HepG2 (cell line): Measurements from ENCODE around the gene OR2W3. TPM values are rescaled to one million over a fixed set of nuclear protein-coding genes. Genes with fewer than 3 reads are reported as not detected.

ENCODE experiments used
- ATAC-seq: fragments of 200-7000 bp; cut with Tn5 transposase; 3 replicates; pipeline ENCODE4 v1.9.1; 2020; ENCODE audit warnings: mild to moderate bottlenecking, moderate library complexity
- BruUV-seq: library from RNA; stranded (reverse); fragments of 400-500 nt; replicated peaks from 2 replicates; lab custom pipeline; 2021; lab: Mats Ljungman, UMichigan
- CTCF ChIA-PET: fragments of 300-600 bp; formaldehyde crosslinking; extraction: SDS; loops from one replicate; lab custom pipeline; 2021; ENCODE audit warnings: low total read pairs, inconsistent platforms, low intra/inter-chr PET ratio; lab: Yijun Ruan, JAX
- POLR2A ChIA-PET: fragments of 350-600 bp; sonication (Branson Sonifier 250); formaldehyde crosslinking; loops from one replicate; lab custom pipeline; 2020; ENCODE audit warnings: antibody characterized with exemption, inconsistent platforms; lab: Yijun Ruan, JAX
- DNase-seq: peaks from one replicate; pipeline ENCODE4 v3.0.0-alpha.2; 2015; ENCODE audit warnings: low spot score
- FAIRE-seq: peaks from 3 replicates; lab custom pipeline; 2011; peaks lifted over from hg19 to GRCh38; lab: Jason Lieb, UNC
- H2AFZ ChIP-seq: one replicate; pipeline ENCODE4 v1.6.1; 2011; ENCODE audit warnings: low read length, inconsistent platforms
- H3K27ac ChIP-seq: fragments of 300-600 bp; 3 replicates; pipeline ENCODE4 v1.8.0; 2011; ENCODE audit warnings: mixed run types, mild to moderate bottlenecking, mixed read lengths, low read length, inconsistent platforms; ENCODE audit not compliant: insufficient read depth; ENCODE audit errors: extremely low read length
- H3K27me3 ChIP-seq, 2 experiments: fragments of 200-600 bp in 1 of 2; 2 replicates in 1 of 2; 3 replicates in 1 of 2; pipeline versions ENCODE4 v1.6.0 to v1.8.0; 2011; ENCODE audit warnings: low read length in 2 of 2, mild to moderate bottlenecking in 2 of 2, moderate library complexity in 2 of 2, inconsistent platforms in 1 of 2; ENCODE audit not compliant: insufficient read depth in 2 of 2, control insufficient read depth in 1 of 2
- H3K36me3 ChIP-seq, 2 experiments: fragments of 200-600 bp in 1 of 2; replicated peaks in 1 of 2; 2 replicates in 1 of 2; 3 replicates in 1 of 2; pipeline versions ENCODE4 v1.5.1 to v1.8.0; 2011; ENCODE audit warnings: low read length in 2 of 2, inconsistent platforms in 1 of 2; ENCODE audit not compliant: insufficient read depth in 2 of 2, control insufficient read depth in 1 of 2
- H3K4me1 ChIP-seq: 2 replicates; pipeline ENCODE4 v1.5.1; 2012; ENCODE audit warnings: low read length, inconsistent platforms; ENCODE audit not compliant: insufficient read depth
- H3K4me2 ChIP-seq: 2 replicates; pipeline ENCODE4 v1.6.0; 2011; ENCODE audit warnings: low read depth, low read length, inconsistent platforms
- H3K4me3 ChIP-seq, 3 experiments: fragments of 200-600 bp in 1 of 3; sonication (generic), shearing (Covaris generic) in 1 of 3; replicated peaks in 1 of 3; 2 replicates each; pipeline ENCODE4 v1.5.1; 2011 to 2016; ENCODE audit warnings: low read length in 3 of 3, inconsistent platforms in 2 of 3, low read depth in 2 of 3, mild to moderate bottlenecking in 2 of 3, control low read depth in 1 of 3, mixed read lengths in 1 of 3; ENCODE audit not compliant: insufficient read depth in 1 of 3
- H3K79me2 ChIP-seq: one replicate; pipeline ENCODE4 v1.6.1; 2011; ENCODE audit warnings: low read length, inconsistent platforms; ENCODE audit not compliant: insufficient read depth
- H3K9ac ChIP-seq: 2 replicates; pipeline ENCODE4 v1.6.0; 2011; ENCODE audit warnings: mild to moderate bottlenecking, low read depth, low read length, inconsistent platforms; ENCODE audit not compliant: insufficient read depth
- H3K9me3 ChIP-seq: 2 replicates; pipeline ENCODE4 v1.5.1; 2012; ENCODE audit warnings: mild to moderate bottlenecking, low read length
- H4K20me1 ChIP-seq: 2 replicates; pipeline ENCODE4 v1.6.0; 2011; ENCODE audit warnings: inconsistent platforms, mild to moderate bottlenecking, low read length, moderate library complexity; ENCODE audit not compliant: insufficient read depth
- ATF3 ChIP-seq: sonication (generic); formaldehyde crosslinking; IDR thresholded peaks from 2 replicates; pipeline ENCODE4 v1.4.0; 2020; ENCODE audit warnings: missing genetic modification reagents
- GABPB1 ChIP-seq: IDR thresholded peaks from 2 replicates; pipeline ENCODE4 v1.6.1; 2016; ENCODE audit warnings: mild to moderate bottlenecking, missing genetic modification reagents, moderate library complexity, missing compliant biosample characterization
- HDAC6 ChIP-seq: fragments of 200-600 bp; sonication (generic); IDR thresholded peaks from 2 replicates; pipeline ENCODE4 v1.7.0; 2017; ENCODE audit warnings: mild to moderate bottlenecking, antibody characterized with exemption, low read length, low read depth
- HIVEP1 ChIP-seq: sonication (generic); formaldehyde crosslinking; IDR thresholded peaks from 2 replicates; pipeline ENCODE4 v1.4.0; 2020; ENCODE audit warnings: mild to moderate bottlenecking, missing genetic modification reagents
- IKZF1 ChIP-seq: fragments of 450-650 bp; IDR thresholded peaks from 2 replicates; pipeline ENCODE4 v1.7.1; 2016
- IRF1 ChIP-seq: sonication (generic); formaldehyde crosslinking; IDR thresholded peaks from 2 replicates; pipeline ENCODE4 v1.4.0; 2020; ENCODE audit warnings: low read depth, mild to moderate bottlenecking, missing genetic modification reagents
- MYC ChIP-seq: sonication (generic); formaldehyde crosslinking; IDR thresholded peaks from 2 replicates; pipeline ENCODE4 v1.9.0; 2021; ENCODE audit warnings: missing genetic modification reagents, borderline replicate concordance
- NFE2L2 ChIP-seq: fragments of 150-350 bp; IDR thresholded peaks from 2 replicates; pipeline ENCODE4 v1.6.1; 2014; ENCODE audit warnings: low read length
- REL ChIP-seq: sonication (generic); formaldehyde crosslinking; conservative IDR thresholded peaks from 2 replicates; pipeline ENCODE4 v1.8.0; 2022; ENCODE audit warnings: mild to moderate bottlenecking, missing genetic modification reagents, moderate library complexity
- SIN3A ChIP-seq: IDR thresholded peaks from 2 replicates; pipeline ENCODE4 v1.6.1; 2011; ENCODE audit warnings: low read depth, mild to moderate bottlenecking, control low read depth, low read length, borderline replicate concordance
- TERF1 ChIP-seq: sonication (generic); formaldehyde crosslinking; IDR thresholded peaks from 2 replicates; pipeline ENCODE4 v1.8.0; 2022; ENCODE audit warnings: mild to moderate bottlenecking, missing genetic modification reagents, moderate library complexity
- ZKSCAN5 ChIP-seq: sonication (generic); formaldehyde crosslinking; IDR thresholded peaks from 2 replicates; pipeline ENCODE4 v1.5.1; 2020; ENCODE audit warnings: mild to moderate bottlenecking, missing genetic modification reagents
- ZMYM4 ChIP-seq: sonication (generic); formaldehyde crosslinking; IDR thresholded peaks from 2 replicates; pipeline ENCODE4 v1.8.1; 2023; ENCODE audit warnings: mild to moderate bottlenecking, missing genetic modification reagents
- ZNF12 ChIP-seq: sonication (generic); formaldehyde crosslinking; IDR thresholded peaks from 2 replicates; pipeline ENCODE4 v1.5.0; 2020; ENCODE audit warnings: missing genetic modification reagents
- ZNF253 ChIP-seq: sonication (generic); formaldehyde crosslinking; IDR thresholded peaks from 2 replicates; pipeline ENCODE4 v1.8.0; 2022; ENCODE audit warnings: mild to moderate bottlenecking, missing genetic modification reagents, borderline replicate concordance
- ZNF451 ChIP-seq: sonication (generic); formaldehyde crosslinking; IDR thresholded peaks from 2 replicates; pipeline ENCODE4 v1.5.0; 2020; ENCODE audit warnings: mild to moderate bottlenecking, missing genetic modification reagents
- ZNF570 ChIP-seq: sonication (generic); formaldehyde crosslinking; IDR thresholded peaks from 2 replicates; pipeline ENCODE4 v1.4.0; 2020; ENCODE audit warnings: mild to moderate bottlenecking, missing genetic modification reagents, borderline replicate concordance
- ZNF839 ChIP-seq: sonication (generic); formaldehyde crosslinking; IDR thresholded peaks from 2 replicates; pipeline ENCODE4 v1.4.0; 2020; ENCODE audit warnings: missing genetic modification reagents, mild to moderate bottlenecking, borderline replicate concordance
- ZSCAN21 ChIP-seq: sonication (generic); formaldehyde crosslinking; IDR thresholded peaks from 2 replicates; pipeline ENCODE4 v1.8.0; 2022; ENCODE audit warnings: mild to moderate bottlenecking, missing genetic modification reagents, moderate library complexity, borderline replicate concordance
- ZSCAN30 ChIP-seq: sonication (generic); formaldehyde crosslinking; IDR thresholded peaks from 2 replicates; pipeline ENCODE4 v1.5.0; 2020; ENCODE audit warnings: mild to moderate bottlenecking, missing genetic modification reagents
- WGBS: methylation state at CpG from one replicate; pipeline ENCODE4 v1.1.6; 2017; ENCODE audit warnings: low lambda C conversion rate; 5-methylcytosine and 5-hydroxymethylcytosine counted together
- in situ Hi-C: cut with HindIII; loops from 2 replicates; pipeline ENCODE4 v1.10.0; 2017; ENCODE audit warnings: low pct_unique_long_range_greater_than_20kb; ENCODE audit not compliant: extremely low pct_ligation_motif_present
- intact Hi-C: fragments of 100-400 bp; cut with micrococcal nuclease; formaldehyde crosslinking; loops from one replicate; pipeline ENCODE4 v1.10.0; 2022; ENCODE audit not compliant: unreplicated experiment
- polyA plus RNA-seq, 8 experiments: library from polyadenylated mRNA; depleted of rRNA in 3 of 8; stranded (reverse) in 7 of 8; unstranded in 1 of 8; fragments of >200 nt; fragmentation: Illumina TruSeq in 4 of 8; extraction: Trizol in 4 of 8; gene quantifications; 2 replicates each; pipeline versions ENCODE4 v1.2.1 to v1.2.3, GENCODE V29; 2011 to 2016; ENCODE audit warnings: low read depth in 4 of 8, missing spikeins in 1 of 8, mixed read lengths in 1 of 8; ENCODE audit not compliant: insufficient read depth in 1 of 8
- total RNA-seq, 5 experiments: library from RNA; depleted of rRNA; stranded (reverse); fragments of >200 nt; fragmentation: Illumina TruSeq; extraction: Trizol; gene quantifications; 2 replicates each; pipeline ENCODE4 v1.2.3, GENCODE V29; 2016; ENCODE audit warnings: low read depth in 1 of 5

The OR2W3 gene
- total and polyA plus RNA-seq, 2 of the 13 experiments (the other 11 are each of a cell fraction or from before 2014, with no cell fraction given): not detected

- no peak for TF ChIP-seq ZMYM4 (CRISPR knock-in tag)
- no peak for TF ChIP-seq ATF3
- no peak for TF ChIP-seq MYC
- no peak for TF ChIP-seq ZNF12
- TF ChIP-seq REL: no peak
- TF ChIP-seq IKZF1: no peak
- no peak for TF ChIP-seq TERF1 (CRISPR knock-in tag)
- no peak for TF ChIP-seq ZSCAN30 (CRISPR knock-in tag)
- no peak for TF ChIP-seq GABPB1 (CRISPR knock-in tag)
- Histone ChIP-seq H3K36me3 (no peaks in the 10 kb centered on the region), H3K9me3 (no peaks in the 10 kb centered on the region), H2AFZ (no peak overlapping the region), H3K4me3 (no peak overlapping the region), H3K4me1 (no peaks in the 10 kb centered on the region), H3K79me2 (no peaks in the 10 kb centered on the region), H3K9ac (no peak overlapping the region), H3K27me3 (no peaks in the 10 kb centered on the region; a peak in 1 of 5 replicates), H3K4me2 (no peak overlapping the region), H3K27ac (no peak overlapping the region), H4K20me1 (no peaks in the 10 kb centered on the region)
- DNase-seq (no peak), ATAC-seq (no peak), FAIRE-seq (no peak)
- POLR2A ChIA-PET: no interaction called here
- BruUV-seq: no TSS peak
- 23% methylated on average over 4 of the region's 4 CpGs for WGBS
- CTCF ChIA-PET: no interaction called here
- in situ Hi-C loops: no loop called here
- intact Hi-C loops: no loop called here
Measured at GRCh38 chr1:247862756-247863155, 32.6 kb upstream of the OR2W3 start.

GRCh38 chr1:247864644-247865043, 30.7 kb upstream of the OR2W3 start:
- Histone ChIP-seq H3K27ac (no peak overlapping the region), H3K36me3 (no peaks in the 10 kb centered on the region), H3K9me3 (no peaks in the 10 kb centered on the region), H3K27me3 (no peaks in the 10 kb centered on the region; a peak in 1 of 5 replicates), H3K79me2 (no peaks in the 10 kb centered on the region), H2AFZ (no peak overlapping the region), H3K4me3 (no peak overlapping the region), H3K4me1 (no peaks in the 10 kb centered on the region), H3K4me2 (no peak overlapping the region), H3K9ac (no peak overlapping the region), H4K20me1 (no peaks in the 10 kb centered on the region)
- intact Hi-C loops: no loop called here
- POLR2A ChIA-PET: no interaction called here
- no TSS peak for BruUV-seq
- CTCF ChIA-PET: no interaction called here
- in situ Hi-C loops: no loop called here
- FAIRE-seq (no peak), DNase-seq (no peak), ATAC-seq (no peak)
- WGBS: 47% methylated on average over 17 of the region's 17 CpGs
- TF ChIP-seq ZNF451 (CRISPR knock-in tag): no peak
- TF ChIP-seq ZNF839 (CRISPR knock-in tag): no peak
- no peak for TF ChIP-seq ZNF570
- no peak for TF ChIP-seq ZKSCAN5 (CRISPR knock-in tag)
- TF ChIP-seq NFE2L2: no peak
- no peak for TF ChIP-seq ZNF253 (CRISPR knock-in tag)
- no peak for TF ChIP-seq SIN3A
- TF ChIP-seq ZSCAN21 (CRISPR knock-in tag): no peak
- no peak for TF ChIP-seq IRF1
- TF ChIP-seq HDAC6: no peak
- no peak for TF ChIP-seq HIVEP1 (CRISPR knock-in tag)
